ENCODE data around the gene AAK1. TPM values are rescaled to one million over a fixed set of nuclear protein-coding genes. Genes with fewer than 3 reads are reported as not detected.

The AAK1 gene
- total RNA-seq, 1 experiment from 2014 or later, result 75.8 TPM

DNA sequence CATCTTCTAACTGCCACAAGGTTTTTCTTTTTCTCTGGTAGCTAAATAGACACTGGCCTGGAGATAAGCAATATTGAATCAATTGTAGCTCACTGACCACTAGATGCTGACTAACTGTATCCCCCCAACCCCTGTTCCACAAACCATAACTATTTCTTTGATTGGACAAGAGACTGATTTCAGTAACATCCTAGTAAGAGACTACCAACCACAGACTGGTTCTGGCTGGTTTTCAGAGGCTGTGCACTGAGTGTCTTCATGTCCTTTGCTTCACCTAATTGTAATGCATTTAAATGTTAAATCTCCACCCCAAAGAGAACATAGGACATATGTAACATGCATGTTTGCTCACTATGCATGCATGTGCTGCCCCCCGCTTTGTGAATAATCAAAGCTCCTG, 3.2 kb upstream of the AAK1 start:
- CTCF ChIA-PET, result interaction anchor here (0.9 to 1.0 kb wide), 2 partner anchors 81 to 88 kb away, joined by 3 read pairs; no protein-coding TSS in a partner anchor
- Mint-ChIP-seq H3K4me3 (ENCODE audit: unreplicated experiment) (no peak overlapping the region), H3K27ac (ENCODE audit: low read depth, unreplicated experiment) (no peak overlapping the region), H3K9me3 (ENCODE audit: unreplicated experiment) (no peaks in the 10 kb centered on the region), H3K27me3 (ENCODE audit: insufficient read depth, unreplicated experiment) (no peaks in the 10 kb centered on the region), H3K4me1 (ENCODE audit: insufficient read depth, unreplicated experiment) (peaks cover 21% of the 10 kb centered on the region), H3K36me3 (ENCODE audit: insufficient read depth, unreplicated experiment) (no peaks in the 10 kb centered on the region)
- TF ChIP-seq, protein P1, sequence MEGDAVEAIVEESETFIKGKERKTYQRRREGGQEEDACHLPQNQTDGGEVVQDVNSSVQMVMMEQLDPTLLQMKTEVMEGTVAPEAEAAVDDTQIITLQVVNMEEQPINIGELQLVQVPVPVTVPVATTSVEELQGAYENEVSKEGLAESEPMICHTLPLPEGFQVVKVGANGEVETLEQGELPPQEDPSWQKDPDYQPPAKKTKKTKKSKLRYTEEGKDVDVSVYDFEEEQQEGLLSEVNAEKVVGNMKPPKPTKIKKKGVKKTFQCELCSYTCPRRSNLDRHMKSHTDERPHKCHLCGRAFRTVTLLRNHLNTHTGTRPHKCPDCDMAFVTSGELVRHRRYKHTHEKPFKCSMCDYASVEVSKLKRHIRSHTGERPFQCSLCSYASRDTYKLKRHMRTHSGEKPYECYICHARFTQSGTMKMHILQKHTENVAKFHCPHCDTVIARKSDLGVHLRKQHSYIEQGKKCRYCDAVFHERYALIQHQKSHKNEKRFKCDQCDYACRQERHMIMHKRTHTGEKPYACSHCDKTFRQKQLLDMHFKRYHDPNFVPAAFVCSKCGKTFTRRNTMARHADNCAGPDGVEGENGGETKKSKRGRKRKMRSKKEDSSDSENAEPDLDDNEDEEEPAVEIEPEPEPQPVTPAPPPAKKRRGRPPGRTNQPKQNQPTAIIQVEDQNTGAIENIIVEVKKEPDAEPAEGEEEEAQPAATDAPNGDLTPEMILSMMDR (IDR thresholded peaks at IDR 0.05; ENCODE audit: unreplicated experiment), result no peak
- BruUV-seq (replicated peaks), result no TSS peak
- POLR2A ChIA-PET, result interaction anchor here (1.2 to 1.4 kb wide), 3 partner anchors 10 to 81 kb away, joined by 3 to 4 read pairs (median 3); no protein-coding TSS in a partner anchor
- intact Hi-C loops (cut with micrococcal nuclease), result no loop called here
- DNase-seq (ENCODE audit: unreplicated experiment), result no peak

DNA sequence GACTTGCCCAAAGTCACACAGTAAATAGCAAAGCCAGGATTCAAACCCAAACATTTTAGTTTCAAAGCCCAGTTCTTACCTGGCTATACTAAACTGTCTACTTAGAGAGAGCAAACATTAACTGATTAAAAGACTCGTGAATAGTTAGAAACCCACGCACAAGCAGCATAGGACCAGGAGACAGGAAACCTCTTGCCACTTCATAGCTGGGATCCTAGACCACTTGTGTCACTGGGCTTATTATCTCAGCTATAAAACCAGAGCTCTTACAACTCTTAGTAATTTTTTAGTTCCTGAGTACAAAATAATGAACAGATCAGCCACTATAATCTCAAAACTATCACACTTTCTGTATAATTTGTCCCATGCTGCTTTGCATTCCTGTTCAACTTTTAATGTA, 2.4 kb upstream of the AAK1 start:
- BruUV-seq (replicated peaks), result no TSS peak
- POLR2A ChIA-PET, result interaction anchor here (0.7 to 5.5 kb wide), 11 partner anchors 9 to 209 kb away, joined by 3 to 55 read pairs (median 3); partner anchors contain the start of genes ANXA4 and NFU1
- no peak overlapping the region for H3K4me3 Mint-ChIP-seq (ENCODE audit: unreplicated experiment)
- no peaks in the 10 kb centered on the region for H3K9me3 Mint-ChIP-seq (ENCODE audit: unreplicated experiment)
- no peak for DNase-seq (ENCODE audit: unreplicated experiment)
- CTCF ChIA-PET, result interaction anchor here (1.3 to 2.6 kb wide), 4 partner anchors 12 to 81 kb away, joined by 5 to 9 read pairs (median 6); no protein-coding TSS in a partner anchor
- H3K4me1 Mint-ChIP-seq (ENCODE audit: insufficient read depth, unreplicated experiment), result peaks cover 29% of the 10 kb centered on the region
- intact Hi-C loops (cut with micrococcal nuclease), result no loop called here
- H3K36me3 Mint-ChIP-seq (ENCODE audit: insufficient read depth, unreplicated experiment), result peaks cover 4% of the 10 kb centered on the region
- TF ChIP-seq, protein P1 (IDR thresholded peaks at IDR 0.05; ENCODE audit: unreplicated experiment), result no peak
- H3K27me3 Mint-ChIP-seq (ENCODE audit: insufficient read depth, unreplicated experiment), result no peaks in the 10 kb centered on the region
- peak overlapping the region; percentile 74 for H3K27ac Mint-ChIP-seq (ENCODE audit: low read depth, unreplicated experiment)

DNA sequence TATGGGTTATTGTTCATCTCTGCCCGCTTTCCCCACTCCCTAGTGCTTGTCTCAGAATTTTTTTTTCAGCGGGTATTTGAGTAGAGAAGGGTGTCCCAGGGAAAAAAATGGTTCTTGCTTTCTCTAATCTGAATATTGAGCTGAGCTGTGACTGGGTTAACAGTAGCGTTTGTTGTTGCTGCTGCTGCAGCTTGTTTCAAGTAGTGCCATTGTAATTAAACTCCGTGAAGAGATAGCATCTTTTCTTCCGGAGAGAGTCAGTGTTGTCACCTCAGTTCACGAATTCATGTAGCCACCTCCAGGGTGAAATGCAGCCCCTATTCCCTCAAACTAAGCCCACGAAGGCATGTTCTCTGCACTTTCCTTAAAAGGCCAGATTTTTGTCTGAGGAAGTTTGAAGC, 1.5 kb upstream of the AAK1 start:
- no TSS peak for BruUV-seq (replicated peaks)
- ChIA-PET CTCF (interaction anchor here (0.7 to 2.6 kb wide), 6 partner anchors 11 to 173 kb away, joined by 3 to 9 read pairs (median 6); no protein-coding TSS in a partner anchor), POLR2A (interaction anchor here (0.5 to 5.5 kb wide), 13 partner anchors 16 to 626 kb away, joined by 3 to 55 read pairs (median 3); partner anchors contain the start of genes ANXA4, C2orf42 and NFU1)
- Mint-ChIP-seq H3K9me3 (ENCODE audit: unreplicated experiment) (no peaks in the 10 kb centered on the region), H3K4me1 (ENCODE audit: insufficient read depth, unreplicated experiment) (peaks cover 38% of the 10 kb centered on the region), H3K27ac (ENCODE audit: low read depth, unreplicated experiment) (peak overlapping the region; percentile 74), H3K4me3 (ENCODE audit: unreplicated experiment) (peak overlapping the region; percentile 73), H3K27me3 (ENCODE audit: insufficient read depth, unreplicated experiment) (no peaks in the 10 kb centered on the region), H3K36me3 (ENCODE audit: insufficient read depth, unreplicated experiment) (peaks cover 8% of the 10 kb centered on the region)
- TF ChIP-seq, protein P1 (IDR thresholded peaks at IDR 0.05; ENCODE audit: unreplicated experiment), result no peak
- DNase-seq (ENCODE audit: unreplicated experiment), result no peak
- intact Hi-C loops (cut with micrococcal nuclease), result no loop called here

DNA sequence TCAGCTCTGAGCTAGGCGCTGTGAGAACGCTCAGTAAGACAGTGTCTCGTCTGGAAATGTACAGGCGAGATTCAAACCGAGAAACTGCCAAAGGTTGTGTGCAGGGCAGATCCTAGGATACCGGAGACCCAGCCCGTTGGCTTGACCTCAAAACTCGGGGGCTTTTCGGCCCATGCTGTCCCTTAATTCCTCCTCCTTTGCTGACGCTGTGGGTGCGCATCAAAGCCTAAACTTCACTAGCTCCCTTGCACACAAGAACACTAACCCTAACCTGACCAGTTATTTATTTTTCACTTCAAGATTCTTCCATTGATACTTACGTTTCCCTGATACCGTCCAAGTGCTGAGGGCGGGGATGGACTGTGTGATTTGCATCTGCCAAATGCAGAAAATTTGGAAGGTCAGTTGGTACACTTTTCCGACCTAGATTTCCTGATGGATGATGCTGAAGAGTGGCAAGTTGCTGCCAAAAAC, 1.0 kb upstream of the AAK1 start:
- Mint-ChIP-seq H3K27me3 (ENCODE audit: insufficient read depth, unreplicated experiment) (no peaks in the 10 kb centered on the region), H3K27ac (ENCODE audit: low read depth, unreplicated experiment) (peak overlapping the region; percentile 74), H3K4me1 (ENCODE audit: insufficient read depth, unreplicated experiment) (peaks cover 42% of the 10 kb centered on the region), H3K9me3 (ENCODE audit: unreplicated experiment) (no peaks in the 10 kb centered on the region), H3K4me3 (ENCODE audit: unreplicated experiment) (peak overlapping the region; percentile 73), H3K36me3 (ENCODE audit: insufficient read depth, unreplicated experiment) (peaks cover 13% of the 10 kb centered on the region)
- CTCF ChIA-PET, result interaction anchor here (0.7 to 2.6 kb wide), 10 partner anchors 9 to 173 kb away, joined by 3 to 9 read pairs (median 5); no protein-coding TSS in a partner anchor
- TF ChIP-seq, protein P1 (IDR thresholded peaks at IDR 0.05; ENCODE audit: unreplicated experiment), result no peak
- no TSS peak for BruUV-seq (replicated peaks)
- DNase-seq (ENCODE audit: unreplicated experiment), result no peak
- POLR2A ChIA-PET, result interaction anchor here (0.5 to 5.5 kb wide), 20 partner anchors 8 to 626 kb away, joined by 3 to 55 read pairs (median 4); partner anchors contain the start of genes ANXA4, C2orf42 and NFU1
- intact Hi-C loops (cut with micrococcal nuclease), result loop anchor here (1.0 to 5.0 kb wide), 2 partner anchors 70 to 207 kb away; partner anchors contain the start of gene NFU1

All from MCF 10A (cell line).